SH-SY5Y (cell line): Measurements from ENCODE around the gene HPGDS.

Experiments used
- GATA2 ChIP-seq: IDR thresholded peaks from 2 replicates; pipeline ENCODE4 v1.6.1; 2011; ENCODE audit warnings: mild to moderate bottlenecking, low read depth, low read length
- GATA3 ChIP-seq: IDR thresholded peaks from 2 replicates; pipeline ENCODE4 v1.6.1; 2011; ENCODE audit warnings: low read depth, mild to moderate bottlenecking, low read length, moderate library complexity

- no peak for TF ChIP-seq GATA3
- no peak for TF ChIP-seq GATA2
These were observed 35.3 kb downstream of the HPGDS start for GRCh38 chr4:94307231-94307871.
